GM15510 (cell line): ENCODE results near the gene NIT1.

Experiments
- POLR2A ChIP-seq: IDR thresholded peaks from 3 replicates; pipeline ENCODE4 v1.6.1; 2011; ENCODE audit warnings: borderline replicate concordance; ENCODE audit not compliant: insufficient read length; ENCODE audit errors: extremely low read depth

NIT1 gene

DNA sequence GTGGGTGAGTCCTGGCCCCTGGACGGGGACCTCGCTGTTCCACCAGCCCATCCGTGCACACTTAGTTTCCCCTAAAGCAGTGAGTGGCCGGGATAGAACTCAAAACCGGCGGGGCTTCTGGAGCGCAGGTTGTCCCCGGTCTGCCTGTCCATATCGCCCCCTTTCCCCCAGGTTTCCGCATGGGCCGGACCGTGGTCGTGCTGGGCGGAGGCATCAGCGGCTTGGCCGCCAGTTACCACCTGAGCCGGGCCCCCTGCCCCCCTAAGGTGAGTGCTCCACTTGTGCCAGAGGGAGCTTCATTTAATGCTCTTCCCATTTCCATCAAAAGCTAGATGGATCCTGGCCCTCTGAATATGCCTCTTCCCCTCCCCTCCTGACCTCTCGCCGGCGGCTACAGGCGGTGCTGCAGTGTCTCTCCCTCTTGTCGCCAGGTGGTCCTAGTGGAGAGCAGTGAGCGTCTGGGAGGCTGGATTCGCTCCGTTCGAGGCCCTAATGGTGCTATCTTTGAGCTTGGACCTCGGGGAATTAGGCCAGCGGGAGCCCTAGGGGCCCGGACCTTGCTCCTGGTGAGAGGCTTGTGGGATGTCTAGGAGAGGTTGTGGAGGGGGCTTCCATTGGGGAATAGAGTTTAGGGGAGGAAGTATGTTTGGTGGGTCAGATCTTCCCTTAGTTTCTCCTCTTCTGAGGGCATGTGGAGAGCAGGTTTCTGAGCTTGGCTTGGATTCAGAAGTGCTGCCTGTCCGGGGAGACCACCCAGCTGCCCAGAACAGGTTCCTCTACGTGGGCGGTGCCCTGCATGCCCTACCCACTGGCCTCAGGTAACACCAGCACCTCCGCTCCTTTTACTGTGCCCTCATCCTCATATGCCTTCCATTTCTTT lies 49.0 kb downstream of the NIT1 start:
- no peak for TF ChIP-seq POLR2A

DNA sequence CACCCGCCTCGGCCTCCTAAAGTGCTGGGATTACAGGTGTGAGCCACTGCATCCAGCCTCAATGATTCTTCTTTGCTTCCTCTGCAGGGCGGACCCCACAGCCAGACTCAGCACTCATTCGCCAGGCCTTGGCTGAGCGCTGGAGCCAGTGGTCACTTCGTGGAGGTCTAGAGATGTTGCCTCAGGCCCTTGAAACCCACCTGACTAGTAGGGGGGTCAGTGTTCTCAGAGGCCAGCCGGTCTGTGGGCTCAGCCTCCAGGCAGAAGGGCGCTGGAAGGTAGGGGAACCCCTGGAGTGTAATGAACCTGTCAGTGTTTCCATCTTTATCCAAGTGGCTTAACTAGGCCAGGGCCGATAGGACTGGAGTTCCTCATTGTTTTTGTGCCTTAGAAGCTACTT lies 51.0 kb downstream of the NIT1 start:
- TF ChIP-seq POLR2A = no peak
